ENCODE measurements around the gene KLK14. TPM values are rescaled to one million over a fixed set of nuclear protein-coding genes. Genes with fewer than 3 reads are reported as not detected.

KLK14 gene
- polyA plus RNA-seq, 1 donor (not counting 4 experiments of a cell fraction or from before 2014, with no cell fraction given): 0.05 TPM

- Histone ChIP-seq H3K36me3 (ENCODE audit: control insufficient read depth in 2 of 2, extremely low read depth in 1 of 2, insufficient read depth in 2 of 2, low read length in 2 of 2) (no peaks in the 10 kb centered on the region), H3K9me3 (ENCODE audit: control insufficient read depth, low read depth, low read length) (no peaks in the 10 kb centered on the region), H3K9ac (ENCODE audit: control insufficient read depth, extremely low read depth, insufficient read depth, low read length) (no peak overlapping the region), H3K9me1 (ENCODE audit: control insufficient read depth, extremely low read depth, insufficient read depth, low read length) (no peaks in the 10 kb centered on the region), H3K27me3 (ENCODE audit: control insufficient read depth, extremely low read depth, insufficient read depth, low read length) (peaks cover 9% of the 10 kb centered on the region), H3K4me1 (ENCODE audit: control insufficient read depth, extremely low read depth, insufficient read depth, low read length) (peaks cover 18% of the 10 kb centered on the region), H3K4me2 (ENCODE audit: control insufficient read depth, extremely low read depth, insufficient read depth, low read depth, low read length) (no peak overlapping the region), H3K4me3 (ENCODE audit: control insufficient read depth in 2 of 3, extremely low read depth in 1 of 3, insufficient read depth in 2 of 3, low read depth in 1 of 3, low read length in 3 of 3) (no peak overlapping the region), H3K79me2 (ENCODE audit: control insufficient read depth, insufficient read depth, low read length) (no peaks in the 10 kb centered on the region), H2AFZ (ENCODE audit: control insufficient read depth, low read length) (no peak overlapping the region), H3K27ac (ENCODE audit: control insufficient read depth, insufficient read depth, low read length) (no peak overlapping the region), H4K20me1 (ENCODE audit: control insufficient read depth, extremely low read depth, insufficient read depth, low read length) (no peaks in the 10 kb centered on the region)
- TF ChIP-seq CTCF (optimal IDR thresholded peaks at IDR 0.05 in 1 of 3, IDR thresholded peaks at IDR 0.05 in 1 of 3, conservative IDR thresholded peaks at IDR 0.05 in 1 of 3; ENCODE audit: extremely low read depth in 1 of 3, insufficient read depth in 2 of 3, low read length in 3 of 3): no peak
- no peak for TF ChIP-seq EZH2 (IDR thresholded peaks at IDR 0.05; ENCODE audit: low read length)
- dilution Hi-C loops (cut with MboI; ENCODE audit: extremely low pct_ligation_motif_present, low sequenced_read_pairs): no loop called here
- FAIRE-seq (no peak), DNase-seq (ENCODE audit: low read depth, low spot score) (no peak)
Observed at GRCh38 chr19:51030631-51031030, 52.1 kb downstream of the KLK14 start.

GRCh38 chr19:51029718-51030117, 53.0 kb downstream of the KLK14 start:
- Histone ChIP-seq H3K4me3 (ENCODE audit: control insufficient read depth in 2 of 3, extremely low read depth in 1 of 3, insufficient read depth in 2 of 3, low read depth in 1 of 3, low read length in 3 of 3) (no peak overlapping the region), H3K27ac (ENCODE audit: control insufficient read depth, insufficient read depth, low read length) (no peak overlapping the region), H2AFZ (ENCODE audit: control insufficient read depth, low read length) (no peak overlapping the region), H3K9me1 (ENCODE audit: control insufficient read depth, extremely low read depth, insufficient read depth, low read length) (no peaks in the 10 kb centered on the region), H3K27me3 (ENCODE audit: control insufficient read depth, extremely low read depth, insufficient read depth, low read length) (peaks cover 12% of the 10 kb centered on the region), H3K4me1 (ENCODE audit: control insufficient read depth, extremely low read depth, insufficient read depth, low read length) (peaks cover 18% of the 10 kb centered on the region), H3K9ac (ENCODE audit: control insufficient read depth, extremely low read depth, insufficient read depth, low read length) (no peak overlapping the region), H3K9me3 (ENCODE audit: control insufficient read depth, low read depth, low read length) (no peaks in the 10 kb centered on the region), H3K4me2 (ENCODE audit: control insufficient read depth, extremely low read depth, insufficient read depth, low read depth, low read length) (no peak overlapping the region), H4K20me1 (ENCODE audit: control insufficient read depth, extremely low read depth, insufficient read depth, low read length) (no peaks in the 10 kb centered on the region), H3K36me3 (ENCODE audit: control insufficient read depth in 2 of 2, extremely low read depth in 1 of 2, insufficient read depth in 2 of 2, low read length in 2 of 2) (no peaks in the 10 kb centered on the region), H3K79me2 (ENCODE audit: control insufficient read depth, insufficient read depth, low read length) (no peaks in the 10 kb centered on the region)
- dilution Hi-C loops (cut with MboI; ENCODE audit: extremely low pct_ligation_motif_present, low sequenced_read_pairs): no loop called here
- DNase-seq (ENCODE audit: low read depth, low spot score) (no peak), FAIRE-seq (no peak)
- TF ChIP-seq EZH2 (IDR thresholded peaks at IDR 0.05; ENCODE audit: low read length): no peak
- TF ChIP-seq CTCF (optimal IDR thresholded peaks at IDR 0.05 in 1 of 3, IDR thresholded peaks at IDR 0.05 in 1 of 3, conservative IDR thresholded peaks at IDR 0.05 in 1 of 3; ENCODE audit: extremely low read depth in 1 of 3, insufficient read depth in 2 of 3, low read length in 3 of 3): no peak

Other genes with a start within 250 kb of the KLK14 start
- not detected in 3 replicates for gene KLK15, start 249.3 kb downstream of the KLK14 start, polyA plus RNA-seq
- gene KLK3, start 228.0 kb downstream of the KLK14 start, polyA plus RNA-seq: not detected in 3 replicates
- 0.07 to 0.14 TPM in 2 of 3 replicates, not detected in the other for gene KLK2, start 209.4 kb downstream of the KLK14 start, polyA plus RNA-seq
- not detected in 3 replicates for gene KLK4, start 171.5 kb downstream of the KLK14 start, polyA plus RNA-seq
- 425 to 882 TPM (median 477 TPM) in 3 replicates for gene KLK5, start 129.8 kb downstream of the KLK14 start, polyA plus RNA-seq
- gene KLK6, start 113.3 kb downstream of the KLK14 start, polyA plus RNA-seq: 0.73 to 2.5 TPM (median 1.9 TPM) in 3 replicates
- gene KLK7, start 99.0 kb downstream of the KLK14 start, polyA plus RNA-seq: 22.4 to 33.8 TPM (median 29.2 TPM) in 3 replicates
- gene KLK8, start 81.3 kb downstream of the KLK14 start, polyA plus RNA-seq: 88.8 to 232 TPM (median 118 TPM) in 3 replicates
- 56.3 to 97.5 TPM (median 95.3 TPM) in 3 replicates for gene KLK10, start 63.2 kb downstream of the KLK14 start, polyA plus RNA-seq
- gene KLK11, start 56.3 kb downstream of the KLK14 start, polyA plus RNA-seq: 12.8 to 39.0 TPM (median 18.0 TPM) in 3 replicates
- gene KLK12, start 47.9 kb downstream of the KLK14 start, polyA plus RNA-seq: not detected in 3 replicates
- 2.0 to 4.4 TPM (median 2.8 TPM) in 3 replicates for gene KLK13, start 17.8 kb downstream of the KLK14 start, polyA plus RNA-seq
- gene CTU1, start 25.5 kb upstream of the KLK14 start, polyA plus RNA-seq: 1.9 to 3.9 TPM (median 2.3 TPM) in 3 replicates
- gene SIGLEC9, start 42.0 kb upstream of the KLK14 start, polyA plus RNA-seq: not detected in 3 replicates
- not detected in 3 replicates for gene SIGLEC7, start 59.4 kb upstream of the KLK14 start, polyA plus RNA-seq
- 0.16 TPM in 1 of 3 replicates, not detected in the others for gene CD33, start 142.2 kb upstream of the KLK14 start, polyA plus RNA-seq
- not detected in 3 replicates for gene SIGLECL1, start 168.2 kb upstream of the KLK14 start, polyA plus RNA-seq
- gene IGLON5, start 228.8 kb upstream of the KLK14 start, polyA plus RNA-seq: not detected in 3 replicates